Hepatocyte (in vitro differentiated cells): Measurements from ENCODE around the gene XRN1. TPM values are rescaled to one million over a fixed set of nuclear protein-coding genes. Genes with fewer than 3 reads are reported as not detected.
"Not testable (repeated sequence)": the region's sequence is repeated elsewhere in the genome, so short reads cannot be mapped to it uniquely, and the experiment has no call there.

Experiments
- DNase-seq: peaks from one replicate; pipeline ENCODE4 v3.0.0-alpha.2; 2016; ENCODE audit warnings: low spot score
- H2AFZ ChIP-seq: fragments of 200-600 bp; sonication (generic); 2 replicates; pipeline ENCODE4 v1.6.0; 2016; ENCODE audit warnings: antibody characterized with exemption, mild to moderate bottlenecking
- H3K27ac ChIP-seq: fragments of 200-600 bp; sonication (generic); 2 replicates; pipeline ENCODE4 v1.5.1; 2016; ENCODE audit warnings: mild to moderate bottlenecking
- H3K27me3 ChIP-seq: fragments of 200-600 bp; sonication (generic); 2 replicates; pipeline ENCODE4 v1.6.1; 2016
- H3K36me3 ChIP-seq: fragments of 200-600 bp; sonication (generic); replicated peaks from 2 replicates; pipeline ENCODE4 v1.5.1; 2016; ENCODE audit warnings: low read depth; ENCODE audit not compliant: insufficient read depth
- H3K4me1 ChIP-seq: fragments of 200-600 bp; sonication (generic); 2 replicates; pipeline ENCODE4 v1.5.1; 2016; ENCODE audit warnings: mild to moderate bottlenecking, moderate library complexity; ENCODE audit not compliant: insufficient read depth
- H3K4me2 ChIP-seq: fragments of 200-600 bp; sonication (generic); 2 replicates; pipeline ENCODE4 v1.6.0; 2016
- H3K4me3 ChIP-seq: fragments of 200-600 bp; sonication (generic); 2 replicates; pipeline ENCODE4 v1.5.1; 2016; ENCODE audit warnings: mild to moderate bottlenecking
- H3K79me2 ChIP-seq: fragments of 200-600 bp; sonication (generic); 2 replicates; pipeline ENCODE4 v1.6.0; 2017; ENCODE audit warnings: mild to moderate bottlenecking
- H3K9me2 ChIP-seq: fragments of 200-600 bp; sonication (generic); replicated peaks from 2 replicates; pipeline ENCODE4 v1.6.0; 2017; ENCODE audit warnings: mild to moderate bottlenecking; ENCODE audit not compliant: insufficient read depth
- H3K9me3 ChIP-seq: fragments of 200-600 bp; sonication (generic); 2 replicates; pipeline ENCODE4 v1.5.1; 2016; ENCODE audit warnings: low read depth, mild to moderate bottlenecking
- H4K20me1 ChIP-seq: fragments of 200-600 bp; sonication (generic); 2 replicates; pipeline ENCODE4 v1.6.0; 2016; ENCODE audit warnings: mild to moderate bottlenecking; ENCODE audit not compliant: insufficient read depth, poor library complexity, severe bottlenecking
- CTCF ChIP-seq: fragments of 200-600 bp; sonication (generic); IDR thresholded peaks from 2 replicates; pipeline ENCODE4 v1.5.1; 2016; ENCODE audit warnings: antibody characterized with exemption, mild to moderate bottlenecking; ENCODE audit not compliant: poor library complexity
- EZH2 ChIP-seq: fragments of 200-600 bp; sonication (generic); IDR thresholded peaks from 2 replicates; pipeline ENCODE4 v1.6.1; 2016; ENCODE audit warnings: antibody characterized with exemption, mild to moderate bottlenecking, borderline replicate concordance
- EZH2phosphoT487 ChIP-seq: fragments of 200-600 bp; sonication (generic); IDR thresholded peaks from one replicate; pipeline ENCODE4 v1.6.1; 2018; ENCODE audit warnings: antibody characterized with exemption, mild to moderate bottlenecking, low read depth, moderate library complexity; ENCODE audit not compliant: unreplicated experiment, severe bottlenecking
- WGBS: methylation state at CpG from one replicate; pipeline ENCODE4 v1.1.6; 2016; ENCODE audit warnings: low lambda C conversion rate; ENCODE audit errors: missing lambda C conversion rate; 5-methylcytosine and 5-hydroxymethylcytosine counted together
- polyA plus RNA-seq: library from polyadenylated mRNA; unstranded; fragments of >200 nt; fragmentation: Nextera tagmentation; extraction: Ambion mirVana; gene quantifications from 2 replicates; pipeline ENCODE4 v1.2.1, GENCODE V29; 2016
- total RNA-seq: library from RNA; depleted of rRNA; stranded (reverse); fragments of >200 nt; gene quantifications from 2 replicates; pipeline ENCODE4 v1.2.3, GENCODE V29; 2014

XRN1 gene
- total and polyA plus RNA-seq, 2 experiments from 2014 or later: 6.0 to 39.5 TPM

- Histone ChIP-seq H2AFZ (no peak overlapping the region), H4K20me1 (no peaks in the 10 kb centered on the region), H3K79me2 (peaks cover 2% of the 10 kb centered on the region), H3K4me3 (no peak overlapping the region), H3K9me3 (no peaks in the 10 kb centered on the region), H3K4me1 (no peaks in the 10 kb centered on the region), H3K27me3 (no peaks in the 10 kb centered on the region), H3K27ac (no peak overlapping the region), H3K9me2 (no peaks in the 10 kb centered on the region), H3K4me2 (no peak overlapping the region), H3K36me3 (no peaks in the 10 kb centered on the region)
- WGBS: 100% methylated on average over 1 of the region's 1 CpG
- DNase-seq: no peak
- no peak for TF ChIP-seq EZH2phosphoT487
- TF ChIP-seq CTCF: no peak
Measured at GRCh38 chr3:142424754-142425153, 23.1 kb downstream of the XRN1 start.

- no peaks in the 10 kb centered on the region for H3K9me3 ChIP-seq
- H3K79me2 ChIP-seq: no peaks in the 10 kb centered on the region
- H3K9me2 ChIP-seq: no peaks in the 10 kb centered on the region
- H3K4me1 ChIP-seq: no peaks in the 10 kb centered on the region
- H3K4me3 ChIP-seq: no peak overlapping the region
- no peaks in the 10 kb centered on the region for H4K20me1 ChIP-seq
- no peak overlapping the region for H2AFZ ChIP-seq
- no peaks in the 10 kb centered on the region for H3K27me3 ChIP-seq
- no peak overlapping the region for H3K27ac ChIP-seq
- no peaks in the 10 kb centered on the region for H3K36me3 ChIP-seq
- DNase-seq: no peak
- WGBS: 92% methylated on average over 5 of the region's 5 CpGs
- TF ChIP-seq CTCF (no peak), EZH2phosphoT487 (no peak), EZH2 (no peak)
- H3K4me2 ChIP-seq: no peak overlapping the region
Measured at GRCh38 chr3:142418926-142419592, 28.8 kb downstream of the XRN1 start.

GRCh38 chr3:142417302-142417701, 30.5 kb downstream of the XRN1 start:
- TF ChIP-seq EZH2 (no peak), CTCF (no peak), EZH2phosphoT487 (no peak)
- Histone ChIP-seq H3K36me3 (no peaks in the 10 kb centered on the region), H3K4me3 (no peak overlapping the region), H3K9me3 (no peaks in the 10 kb centered on the region), H2AFZ (no peak overlapping the region), H3K79me2 (no peaks in the 10 kb centered on the region), H3K9me2 (no peaks in the 10 kb centered on the region), H3K4me2 (no peak overlapping the region), H3K27me3 (no peaks in the 10 kb centered on the region), H3K4me1 (no peaks in the 10 kb centered on the region), H4K20me1 (no peaks in the 10 kb centered on the region), H3K27ac (no peak overlapping the region)
- DNase-seq: no peak
- WGBS: 86% methylated on average over 1 of the region's 1 CpG

- not testable (repeated sequence) for H3K9me3 ChIP-seq, H3K4me3 ChIP-seq, H3K9me2 ChIP-seq, H3K27ac ChIP-seq, H3K4me2 ChIP-seq, DNase-seq, H4K20me1 ChIP-seq, H3K27me3 ChIP-seq, H2AFZ ChIP-seq, H3K4me1 ChIP-seq, H3K36me3 ChIP-seq, H3K79me2 ChIP-seq
- 71% methylated on average over 7 of the region's 7 CpGs for WGBS
Measured at GRCh38 chr3:142400537-142400936, 47.3 kb downstream of the XRN1 start.
